GM19240 (cell line): ENCODE data around the gene RPE.

Experiments
- DNase-seq: peaks from one replicate; pipeline ENCODE4 v3.0.0; 2011; ENCODE audit warnings: low spot score; ENCODE audit not compliant: insufficient read length

RPE gene

GRCh38 chr2:210002158-210003157 lies at the start of gene RPE:
Gene RPE, plus strand, starts transcription at chr2:210002638. Its CDS starts 24 bp downstream, at chr2:210002662.
- DNase-seq = peak; percentile 61

GRCh38 chr2:209956271-209956670 lies 46.2 kb upstream of the RPE start:
- no peak for DNase-seq

- DNase-seq = no peak
These were observed 44.4 kb upstream of the RPE start for GRCh38 chr2:209958016-209958415.

GRCh38 chr2:209960045-209960444 lies 42.4 kb upstream of the RPE start:
- no peak for DNase-seq

- peak; percentile 29 for DNase-seq
These were observed 41.5 kb upstream of the RPE start for GRCh38 chr2:209960676-209961630.

GRCh38 chr2:209965723-209966122 lies 36.7 kb upstream of the RPE start:
- no peak for DNase-seq

GRCh38 chr2:209969692-209970091 lies 32.7 kb upstream of the RPE start:
- DNase-seq = no peak

GRCh38 chr2:209970271-209970670 lies 32.2 kb upstream of the RPE start:
- DNase-seq = no peak

GRCh38 chr2:209970711-209971110 lies 31.7 kb upstream of the RPE start:
- no peak for DNase-seq

- DNase-seq = no peak
These were observed 29.1 kb upstream of the RPE start for GRCh38 chr2:209973328-209973727.

GRCh38 chr2:209974576-209974975 lies 27.9 kb upstream of the RPE start:
- no peak for DNase-seq

- no peak for DNase-seq
These were observed 25.6 kb upstream of the RPE start for GRCh38 chr2:209976698-209977385.

- DNase-seq = no peak
These were observed 24.8 kb upstream of the RPE start for GRCh38 chr2:209977386-209978239.

- no peak for DNase-seq
These were observed 18.1 kb upstream of the RPE start for GRCh38 chr2:209984291-209984690.

- no peak for DNase-seq
These were observed 16.6 kb upstream of the RPE start for GRCh38 chr2:209985874-209986273.

GRCh38 chr2:209986415-209986814 lies 16.0 kb upstream of the RPE start:
- DNase-seq = no peak

GRCh38 chr2:209988010-209988409 lies 14.4 kb upstream of the RPE start:
- DNase-seq = no peak

- no peak for DNase-seq
These were observed 11.6 kb upstream of the RPE start for GRCh38 chr2:209990838-209991237.

GRCh38 chr2:209993968-209994367 lies 8.5 kb upstream of the RPE start:
- DNase-seq = no peak

GRCh38 chr2:209998596-209998995 lies 3.8 kb upstream of the RPE start:
- no peak for DNase-seq
